Measurements from ENCODE around the gene PSMB7. TPM values are rescaled to one million over a fixed set of nuclear protein-coding genes. Genes with fewer than 3 reads are reported as not detected.

PSMB7 gene
- total RNA-seq, 2 donors from 2014 or later: 70.7 to 77.5 TPM

GRCh38 chr9:124351672-124352468, 63.4 kb downstream of the PSMB7 start:
- H3K9me3 ChIP-seq (ENCODE audit: control insufficient read depth, low read length, poor library complexity, severe bottlenecking): no peaks in the 10 kb centered on the region
- no peak for ATAC-seq
- Mint-ChIP-seq H3K36me3 (ENCODE audit: low read depth) (peaks cover 4% of the 10 kb centered on the region), H3K4me1 (peaks cover 4% of the 10 kb centered on the region), H3K27me3 (no peaks in the 10 kb centered on the region), H3K4me3 (no peak overlapping the region), H3K27ac (no peak overlapping the region)
- no peak for DNase-seq

GRCh38 chr9:124350494-124351263, 64.6 kb downstream of the PSMB7 start:
- Mint-ChIP-seq H3K4me1 (peaks cover 2% of the 10 kb centered on the region), H3K36me3 (ENCODE audit: low read depth) (peaks cover 4% of the 10 kb centered on the region), H3K27me3 (no peaks in the 10 kb centered on the region), H3K27ac (no peak overlapping the region), H3K4me3 (no peak overlapping the region)
- H3K9me3 ChIP-seq (ENCODE audit: control insufficient read depth, low read length, poor library complexity, severe bottlenecking): no peaks in the 10 kb centered on the region
- DNase-seq: no peak
- ATAC-seq: no peak

GRCh38 chr9:124349675-124350493, 65.4 kb downstream of the PSMB7 start:
- DNase-seq (no peak), ATAC-seq (no peak)
- no peak overlapping the region for H3K4me3 Mint-ChIP-seq
- peak overlapping the region; percentile 60 for H3K27ac Mint-ChIP-seq
- H3K27me3 Mint-ChIP-seq: no peaks in the 10 kb centered on the region
- no peaks in the 10 kb centered on the region for H3K9me3 ChIP-seq (ENCODE audit: control insufficient read depth, low read length, poor library complexity, severe bottlenecking)
- H3K4me1 Mint-ChIP-seq: peaks cover 2% of the 10 kb centered on the region
- H3K36me3 Mint-ChIP-seq (ENCODE audit: low read depth): peaks cover 4% of the 10 kb centered on the region

GRCh38 chr9:124349267-124349666, 66.0 kb downstream of the PSMB7 start:
- no peaks in the 10 kb centered on the region for H3K27me3 Mint-ChIP-seq
- no peaks in the 10 kb centered on the region for H3K4me1 Mint-ChIP-seq
- H3K9me3 ChIP-seq (ENCODE audit: control insufficient read depth, low read length, poor library complexity, severe bottlenecking): no peaks in the 10 kb centered on the region
- no peak overlapping the region for H3K4me3 Mint-ChIP-seq
- ATAC-seq (no peak), DNase-seq (no peak)
- H3K27ac Mint-ChIP-seq: peak overlapping the region; percentile 60
- peaks cover 4% of the 10 kb centered on the region for H3K36me3 Mint-ChIP-seq (ENCODE audit: low read depth)

DNA sequence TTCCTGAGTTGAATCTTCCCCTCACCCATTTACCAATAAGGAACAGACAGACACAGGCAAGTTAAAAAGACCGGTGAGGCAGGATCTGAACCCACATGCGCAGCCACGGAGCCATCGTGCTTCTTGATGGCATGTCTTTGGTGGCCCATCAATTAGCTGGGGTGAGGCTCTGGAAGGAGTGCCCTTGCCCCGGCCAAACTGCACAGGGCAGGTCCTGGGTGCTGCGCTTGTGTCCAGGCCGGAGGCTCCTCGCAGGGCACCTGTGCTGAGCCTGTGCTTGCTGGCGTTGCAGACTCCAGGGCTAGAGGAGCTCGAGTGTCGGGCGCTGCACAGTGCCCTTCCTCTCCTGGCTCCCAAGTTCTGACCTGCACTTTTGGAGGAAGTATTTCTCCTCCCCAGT, 66.4 kb downstream of the PSMB7 start:
- H3K4me3 Mint-ChIP-seq: no peak overlapping the region
- no peak for DNase-seq
- no peaks in the 10 kb centered on the region for H3K27me3 Mint-ChIP-seq

GRCh38 chr9:124348363-124348762, 66.9 kb downstream of the PSMB7 start:
- Mint-ChIP-seq H3K4me1 (no peaks in the 10 kb centered on the region), H3K27ac (no peak overlapping the region), H3K36me3 (ENCODE audit: low read depth) (peaks cover 4% of the 10 kb centered on the region), H3K4me3 (no peak overlapping the region), H3K27me3 (no peaks in the 10 kb centered on the region)
- H3K9me3 ChIP-seq (ENCODE audit: control insufficient read depth, low read length, poor library complexity, severe bottlenecking): no peaks in the 10 kb centered on the region
- no peak for ATAC-seq
- no peak for DNase-seq

More for the DNA sequence above, 66.4 kb downstream of the PSMB7 start:
- H3K9me3 ChIP-seq (ENCODE audit: control insufficient read depth, low read length, poor library complexity, severe bottlenecking): no peaks in the 10 kb centered on the region
- no peak for ATAC-seq
- peaks cover 4% of the 10 kb centered on the region for H3K36me3 Mint-ChIP-seq (ENCODE audit: low read depth)
- no peaks in the 10 kb centered on the region for H3K4me1 Mint-ChIP-seq
- peak overlapping the region; percentile 60 for H3K27ac Mint-ChIP-seq

DNA sequence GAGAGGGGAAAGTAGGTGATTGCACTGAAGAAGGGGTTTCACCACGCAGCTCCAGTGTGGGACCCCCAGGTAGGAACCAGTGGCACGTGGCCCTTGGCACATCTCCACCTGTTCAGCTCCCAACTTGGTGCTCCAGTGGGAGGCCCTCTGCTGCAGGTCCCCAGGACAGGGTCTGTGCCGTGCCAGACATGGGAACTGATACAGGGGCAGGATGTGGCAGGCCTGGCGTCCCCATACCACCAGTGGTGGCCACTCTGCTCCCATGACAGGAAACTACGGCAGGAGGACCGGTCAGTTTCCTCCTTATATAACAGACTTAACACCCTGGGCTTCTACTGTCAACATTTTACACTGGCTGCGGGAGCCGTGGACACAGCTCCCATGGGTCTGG, 67.3 kb downstream of the PSMB7 start:
- DNase-seq (no peak), ATAC-seq (no peak)
- peaks cover 4% of the 10 kb centered on the region for H3K36me3 Mint-ChIP-seq (ENCODE audit: low read depth)
- no peak overlapping the region for H3K4me3 Mint-ChIP-seq
- H3K27me3 Mint-ChIP-seq: no peaks in the 10 kb centered on the region
- H3K4me1 Mint-ChIP-seq: no peaks in the 10 kb centered on the region
- no peak overlapping the region for H3K27ac Mint-ChIP-seq
- no peaks in the 10 kb centered on the region for H3K9me3 ChIP-seq (ENCODE audit: control insufficient read depth, low read length, poor library complexity, severe bottlenecking)

DNA sequence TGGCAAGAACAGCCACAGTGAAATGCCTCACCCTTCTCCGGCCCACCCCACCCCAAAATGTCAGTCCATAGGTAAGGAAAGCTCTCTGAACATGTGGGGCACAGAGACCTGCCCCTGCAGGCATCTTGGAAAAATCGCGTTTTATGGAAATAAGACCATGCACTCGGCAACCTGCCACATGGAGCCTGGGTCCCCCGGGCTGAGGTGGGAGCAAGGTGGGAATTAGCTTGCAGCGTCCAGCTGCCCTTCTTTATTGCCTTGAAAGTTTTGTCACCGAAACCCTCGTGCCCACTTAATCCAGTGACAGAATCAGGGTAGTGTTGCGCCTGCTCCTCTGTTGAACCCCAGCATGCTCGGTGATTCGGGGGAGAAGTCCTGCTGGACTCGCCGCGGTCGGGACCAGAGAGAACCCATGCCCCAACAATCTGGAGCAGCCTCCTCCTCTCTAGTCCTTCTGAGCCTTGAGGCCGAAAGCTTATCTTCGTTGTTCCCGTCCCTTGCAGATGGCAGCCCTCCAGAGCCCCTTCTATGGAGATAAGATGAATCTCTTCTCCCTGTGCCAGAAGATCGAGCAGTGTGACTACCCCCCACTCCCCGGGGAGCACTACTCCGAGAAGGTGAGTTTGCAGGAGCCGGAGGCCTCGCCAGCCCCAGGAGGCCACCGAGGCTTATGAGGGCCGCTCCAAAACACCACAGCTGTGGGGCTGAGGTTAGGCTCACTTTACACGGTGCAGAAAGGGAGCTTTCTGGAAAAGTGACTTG, 67.9 kb downstream of the PSMB7 start:
- Mint-ChIP-seq H3K27ac (peak overlapping the region; percentile 41), H3K36me3 (ENCODE audit: low read depth) (peaks cover 2% of the 10 kb centered on the region), H3K4me1 (peaks cover 2% of the 10 kb centered on the region), H3K27me3 (no peaks in the 10 kb centered on the region), H3K4me3 (no peak overlapping the region)
- ATAC-seq (no peak), DNase-seq (no peak)
- H3K9me3 ChIP-seq (ENCODE audit: control insufficient read depth, low read length, poor library complexity, severe bottlenecking): no peaks in the 10 kb centered on the region

DNA sequence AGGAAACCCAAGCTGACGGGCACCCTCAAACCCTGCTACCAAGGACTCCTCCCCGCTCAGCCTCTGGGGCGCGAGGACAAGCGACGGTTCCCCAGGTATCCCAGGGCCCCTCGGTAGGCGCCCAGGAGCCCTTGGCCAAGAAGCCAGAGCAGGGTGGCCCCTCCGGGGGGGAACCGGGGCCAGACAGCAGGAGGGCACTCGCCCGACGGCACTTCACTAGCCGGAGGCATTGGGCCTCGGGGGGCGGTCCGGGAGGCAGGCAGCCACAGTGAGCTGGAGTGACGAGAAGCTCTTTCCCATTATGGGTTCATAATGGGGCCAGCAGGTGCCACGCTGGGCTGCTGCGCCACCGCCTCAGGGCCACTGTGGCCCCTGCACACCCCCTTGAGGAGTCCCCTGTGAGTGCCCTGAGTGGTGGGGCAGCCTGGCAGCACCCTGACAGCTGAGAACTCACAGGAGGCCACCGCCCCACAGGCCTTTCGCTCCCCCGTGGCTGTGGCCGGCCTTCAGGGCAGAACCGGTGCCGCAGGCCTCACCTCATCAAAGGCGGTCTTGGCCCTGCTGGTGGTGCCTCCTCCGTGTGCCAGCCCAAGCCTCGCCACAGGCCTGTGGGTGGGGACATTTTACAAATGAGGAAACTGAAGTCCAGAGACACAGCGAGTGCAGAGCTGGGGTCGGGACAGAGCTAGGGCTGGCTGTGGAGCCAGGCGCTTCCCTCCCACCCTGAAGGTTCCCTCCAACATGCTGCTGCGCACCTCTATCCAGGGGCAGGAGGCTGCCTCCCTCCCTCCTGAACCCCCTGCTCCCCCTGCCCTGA, 68.7 kb downstream of the PSMB7 start:
- ATAC-seq (no peak), DNase-seq (no peak)
- H3K27me3 Mint-ChIP-seq: no peaks in the 10 kb centered on the region
- peaks cover 2% of the 10 kb centered on the region for H3K4me1 Mint-ChIP-seq
- H3K9me3 ChIP-seq (ENCODE audit: control insufficient read depth, low read length, poor library complexity, severe bottlenecking): no peaks in the 10 kb centered on the region
- no peak overlapping the region for H3K4me3 Mint-ChIP-seq
- peaks cover 2% of the 10 kb centered on the region for H3K36me3 Mint-ChIP-seq (ENCODE audit: low read depth)
- H3K27ac Mint-ChIP-seq: peak overlapping the region; percentile 41

- peaks cover 2% of the 10 kb centered on the region for H3K36me3 Mint-ChIP-seq (ENCODE audit: low read depth)
- ATAC-seq (no peak), DNase-seq (no peak)
- peaks cover 2% of the 10 kb centered on the region for H3K4me1 Mint-ChIP-seq
- no peaks in the 10 kb centered on the region for H3K27me3 Mint-ChIP-seq
- no peak overlapping the region for H3K4me3 Mint-ChIP-seq
- H3K27ac Mint-ChIP-seq: no peak overlapping the region
- H3K9me3 ChIP-seq (ENCODE audit: control insufficient read depth, low read length, poor library complexity, severe bottlenecking): no peaks in the 10 kb centered on the region
These were observed 69.4 kb downstream of the PSMB7 start for GRCh38 chr9:124345751-124346281.

GRCh38 chr9:124345063-124345462, 70.2 kb downstream of the PSMB7 start:
- Mint-ChIP-seq H3K36me3 (ENCODE audit: low read depth) (peaks cover 2% of the 10 kb centered on the region), H3K4me3 (peak overlapping the region; percentile 33), H3K27me3 (no peaks in the 10 kb centered on the region), H3K27ac (no peak overlapping the region), H3K4me1 (peaks cover 2% of the 10 kb centered on the region)
- DNase-seq (no peak), ATAC-seq (no peak)
- H3K9me3 ChIP-seq (ENCODE audit: control insufficient read depth, low read length, poor library complexity, severe bottlenecking): no peaks in the 10 kb centered on the region

All from T-helper 17 cell (primary cell).